IPS-15b (cell line): ENCODE measurements around the gene FAM169A.
"Not testable (repeated sequence)": the region's sequence is repeated elsewhere in the genome, so short reads cannot be mapped to it uniquely, and the experiment has no call there.

ENCODE experiments used
- H3K27me3 ChIP-seq: one replicate; pipeline ENCODE4 v1.6.1; 2013; ENCODE audit warnings: low read length; ENCODE audit not compliant: control insufficient read depth, insufficient read depth
- H3K36me3 ChIP-seq: one replicate; pipeline ENCODE4 v1.6.1; 2013; ENCODE audit warnings: low read length; ENCODE audit not compliant: control insufficient read depth, insufficient read depth
- H3K4me1 ChIP-seq: one replicate; pipeline ENCODE4 v1.6.1; 2013; ENCODE audit warnings: mild to moderate bottlenecking, low read length; ENCODE audit not compliant: control insufficient read depth, insufficient read depth
- H3K4me3 ChIP-seq: one replicate; pipeline ENCODE4 v1.5.1; 2013; ENCODE audit warnings: low read depth, low read length
- H3K9ac ChIP-seq: one replicate; pipeline ENCODE4 v1.6.1; 2013; ENCODE audit warnings: low read depth, mild to moderate bottlenecking, low read length
- H3K9me3 ChIP-seq: one replicate; pipeline ENCODE4 v1.6.1; 2013; ENCODE audit warnings: mild to moderate bottlenecking, low read length; ENCODE audit not compliant: control insufficient read depth, insufficient read depth

The FAM169A gene

GRCh38 chr5:74865256-74865803, 857 bp downstream of the FAM169A start:
- peak overlapping the region; percentile 96 for H3K9ac ChIP-seq
- peak overlapping the region; percentile 97 for H3K4me3 ChIP-seq
- H3K36me3 ChIP-seq: no peaks in the 10 kb centered on the region
- no peaks in the 10 kb centered on the region for H3K9me3 ChIP-seq
- peaks cover 21% of the 10 kb centered on the region for H3K4me1 ChIP-seq
- H3K27me3 ChIP-seq: no peaks in the 10 kb centered on the region

- H3K36me3 ChIP-seq: no peaks in the 10 kb centered on the region
- H3K4me1 ChIP-seq: peaks cover 21% of the 10 kb centered on the region
- H3K9me3 ChIP-seq: no peaks in the 10 kb centered on the region
- H3K4me3 ChIP-seq: peak overlapping the region; percentile 97
- peak overlapping the region; percentile 96 for H3K9ac ChIP-seq
- no peaks in the 10 kb centered on the region for H3K27me3 ChIP-seq
These were observed 1.4 kb downstream of the FAM169A start for GRCh38 chr5:74864823-74865222.

GRCh38 chr5:74863726-74864125, 2.5 kb downstream of the FAM169A start:
- Histone ChIP-seq H3K9ac (no peak overlapping the region), H3K27me3 (no peaks in the 10 kb centered on the region), H3K4me3 (peak overlapping the region; percentile 97), H3K9me3 (no peaks in the 10 kb centered on the region), H3K36me3 (no peaks in the 10 kb centered on the region), H3K4me1 (peaks cover 19% of the 10 kb centered on the region)

GRCh38 chr5:74862221-74862620, 4.0 kb downstream of the FAM169A start:
- no peak overlapping the region for H3K9ac ChIP-seq
- no peaks in the 10 kb centered on the region for H3K36me3 ChIP-seq
- H3K4me3 ChIP-seq: no peak overlapping the region
- peaks cover 12% of the 10 kb centered on the region for H3K4me1 ChIP-seq
- H3K27me3 ChIP-seq: no peaks in the 10 kb centered on the region
- no peaks in the 10 kb centered on the region for H3K9me3 ChIP-seq

GRCh38 chr5:74856975-74857374, 9.2 kb downstream of the FAM169A start:
- not testable (repeated sequence) for H3K9ac ChIP-seq, H3K4me3 ChIP-seq, H3K36me3 ChIP-seq, H3K4me1 ChIP-seq, H3K9me3 ChIP-seq, H3K27me3 ChIP-seq

- no peaks in the 10 kb centered on the region for H3K36me3 ChIP-seq
- no peaks in the 10 kb centered on the region for H3K9me3 ChIP-seq
- no peaks in the 10 kb centered on the region for H3K27me3 ChIP-seq
- H3K9ac ChIP-seq: peak overlapping the region; percentile 5
- no peak overlapping the region for H3K4me3 ChIP-seq
- peaks cover 14% of the 10 kb centered on the region for H3K4me1 ChIP-seq
These were observed 12.9 kb downstream of the FAM169A start for GRCh38 chr5:74853256-74853655.

- Histone ChIP-seq H3K4me3 (no peak overlapping the region), H3K4me1 (peaks cover 14% of the 10 kb centered on the region), H3K36me3 (no peaks in the 10 kb centered on the region), H3K27me3 (no peaks in the 10 kb centered on the region), H3K9ac (no peak overlapping the region), H3K9me3 (no peaks in the 10 kb centered on the region)
These were observed 14.4 kb downstream of the FAM169A start for GRCh38 chr5:74851684-74852353.

- Histone ChIP-seq H3K4me1 (peaks cover 14% of the 10 kb centered on the region), H3K27me3 (no peaks in the 10 kb centered on the region), H3K36me3 (no peaks in the 10 kb centered on the region), H3K4me3 (no peak overlapping the region), H3K9me3 (no peaks in the 10 kb centered on the region), H3K9ac (no peak overlapping the region)
These were observed 15.3 kb downstream of the FAM169A start for GRCh38 chr5:74850789-74851425.

GRCh38 chr5:74850030-74850429, 16.2 kb downstream of the FAM169A start:
- no peaks in the 10 kb centered on the region for H3K27me3 ChIP-seq

GRCh38 chr5:74848553-74849025, 17.6 kb downstream of the FAM169A start:
- Histone ChIP-seq H3K36me3 (no peaks in the 10 kb centered on the region), H3K4me1 (peaks cover 19% of the 10 kb centered on the region), H3K9me3 (no peaks in the 10 kb centered on the region), H3K4me3 (no peak overlapping the region), H3K9ac (no peak overlapping the region), H3K27me3 (no peaks in the 10 kb centered on the region)

More at GRCh38 chr5:74850030-74850429, 16.2 kb downstream of the FAM169A start:
- no peaks in the 10 kb centered on the region for H3K9me3 ChIP-seq
- H3K9ac ChIP-seq: no peak overlapping the region
- H3K4me1 ChIP-seq: peaks cover 14% of the 10 kb centered on the region
- no peaks in the 10 kb centered on the region for H3K36me3 ChIP-seq
- H3K4me3 ChIP-seq: no peak overlapping the region

- Histone ChIP-seq H3K36me3 (peaks cover 4% of the 10 kb centered on the region), H3K9ac (no peak overlapping the region), H3K27me3 (no peaks in the 10 kb centered on the region), H3K9me3 (no peaks in the 10 kb centered on the region), H3K4me1 (peaks cover 4% of the 10 kb centered on the region), H3K4me3 (no peak overlapping the region)
These were observed 27.0 kb downstream of the FAM169A start for GRCh38 chr5:74839229-74839628.

- Histone ChIP-seq H3K9ac (no peak overlapping the region), H3K4me3 (no peak overlapping the region), H3K9me3 (no peaks in the 10 kb centered on the region), H3K4me1 (no peaks in the 10 kb centered on the region), H3K36me3 (peaks cover 4% of the 10 kb centered on the region), H3K27me3 (no peaks in the 10 kb centered on the region)
These were observed 27.9 kb downstream of the FAM169A start for GRCh38 chr5:74838262-74838661.
